Measurements from ENCODE around the gene HSP90AA1. TPM values are rescaled to one million over a fixed set of nuclear protein-coding genes. Genes with fewer than 3 reads are reported as not detected.
"Not testable (repeated sequence)": the region's sequence is repeated elsewhere in the genome, so short reads cannot be mapped to it uniquely, and the experiment has no call there.

HSP90AA1 gene
- total RNA-seq, 4 donors from 2014 or later: 224 to 950 (median 420) TPM

GRCh38 chr14:102077382-102077709 is 9.5 kb downstream of the HSP90AA1 start:
- H3K27me3 ChIP-seq: no peaks in the 10 kb centered on the region
- no peak for DNase-seq
- peaks cover 15 to 51% (median 19%) of the 10 kb centered on the region in 3 donors for H3K36me3 ChIP-seq
- TF ChIP-seq CTCF (IDR thresholded peaks at IDR 0.05) (no peak), POLR2A (IDR thresholded peaks at IDR 0.05) (no peak)
- intact Hi-C loops (cut with DNase I): no loop called here
- H3K27ac ChIP-seq: no peak overlapping the region
- WGBS, 2 donors: 69 to 81% methylated on average over 5 of the region's 5 CpGs
- no peaks in the 10 kb centered on the region for H3K9me3 ChIP-seq
- peaks cover 0 to 10% (median 3%) of the 10 kb centered on the region in 3 donors for H3K4me1 ChIP-seq
- no peak overlapping the region for H3K4me3 ChIP-seq

- Histone ChIP-seq H3K9me3 (no peaks in the 10 kb centered on the region), H3K27me3 (no peaks in the 10 kb centered on the region), H3K4me3 (no peak overlapping the region), H3K4me1 (peaks cover 0 to 15% (median 0%) of the 10 kb centered on the region in 3 donors), H3K36me3 (peaks cover 6 to 29% (median 6%) of the 10 kb centered on the region in 3 donors), H3K27ac (no peak overlapping the region)
- no peak for DNase-seq
- 81 to 89% methylated on average over 3 to 4 of the region's 4 CpGs for WGBS, 2 donors
- intact Hi-C loops (cut with DNase I): no loop called here
- TF ChIP-seq CTCF (IDR thresholded peaks at IDR 0.05) (no peak), POLR2A (IDR thresholded peaks at IDR 0.05) (no peak)
These were observed 11.7 kb downstream of the HSP90AA1 start for GRCh38 chr14:102075155-102075554.

GRCh38 chr14:102074415-102074964 is 12.4 kb downstream of the HSP90AA1 start:
- no peaks in the 10 kb centered on the region for H3K9me3 ChIP-seq
- intact Hi-C loops (cut with DNase I): no loop called here
- H3K36me3 ChIP-seq: peaks cover 2 to 22% (median 6%) of the 10 kb centered on the region in 3 donors
- WGBS, 2 donors: 77 to 89% methylated on average over 4 of the region's 4 CpGs
- TF ChIP-seq CTCF (IDR thresholded peaks at IDR 0.05): no peak
- TF ChIP-seq POLR2A (IDR thresholded peaks at IDR 0.05): no peak
- peaks cover 0 to 15% (median 0%) of the 10 kb centered on the region in 3 donors for H3K4me1 ChIP-seq
- H3K27me3 ChIP-seq: no peaks in the 10 kb centered on the region
- DNase-seq: no peak
- H3K4me3 ChIP-seq: no peak overlapping the region
- no peak overlapping the region for H3K27ac ChIP-seq

- H3K4me3 ChIP-seq: no peak overlapping the region
- H3K9me3 ChIP-seq: no peaks in the 10 kb centered on the region
- no peaks in the 10 kb centered on the region for H3K27me3 ChIP-seq
- TF ChIP-seq CTCF (IDR thresholded peaks at IDR 0.05): no peak
- no peak for TF ChIP-seq POLR2A (IDR thresholded peaks at IDR 0.05)
- intact Hi-C loops (cut with DNase I): no loop called here
- H3K27ac ChIP-seq: peak overlapping the region in 3 of 4 donors; percentile 47 to 65 (median 65)
- 27 to 33% methylated on average over 10 of the region's 10 CpGs for WGBS, 2 donors
- DNase-seq: no peak
- peaks cover 0 to 15% (median 0%) of the 10 kb centered on the region in 3 donors for H3K4me1 ChIP-seq
- no peaks in the 10 kb centered on the region for H3K36me3 ChIP-seq
These were observed 15.4 kb downstream of the HSP90AA1 start for GRCh38 chr14:102071283-102071998.

- TF ChIP-seq CTCF (IDR thresholded peaks at IDR 0.05): no peak
- no peak for TF ChIP-seq POLR2A (IDR thresholded peaks at IDR 0.05)
- intact Hi-C loops (cut with DNase I): no loop called here
- 49 to 74% methylated on average over 4 to 9 of the region's 12 CpGs for WGBS, 2 donors
- H3K4me1 ChIP-seq: peaks cover 4 to 24% (median 9%) of the 10 kb centered on the region in 3 donors
- no peak overlapping the region for H3K27ac ChIP-seq
- no peak overlapping the region for H3K4me3 ChIP-seq
- H3K27me3 ChIP-seq: no peaks in the 10 kb centered on the region
- no peak for DNase-seq
- H3K36me3 ChIP-seq: no peaks in the 10 kb centered on the region
- H3K9me3 ChIP-seq: no peaks in the 10 kb centered on the region
These were observed 20.8 kb downstream of the HSP90AA1 start for GRCh38 chr14:102066041-102066451.

GRCh38 chr14:102064590-102064989 is 22.3 kb downstream of the HSP90AA1 start:
- H3K36me3 ChIP-seq; H3K9me3 ChIP-seq; intact Hi-C loops (cut with DNase I); DNase-seq; H3K27me3 ChIP-seq; H3K27ac ChIP-seq; H3K4me3 ChIP-seq: not testable (repeated sequence)
- H3K4me1 ChIP-seq: peaks cover 4 to 20% (median 9%) of the 10 kb centered on the region in 3 donors
- WGBS, 2 donors: 69 to 71% methylated on average over 8 of the region's 8 CpGs

Data from esophagus squamous epithelium (tissue), 5 donors.